H1 (cell line): ENCODE results near the gene CYP17A1. TPM values are rescaled to one million over a fixed set of nuclear protein-coding genes. Genes with fewer than 3 reads are reported as not detected.

ENCODE experiments used
- CTCF ChIA-PET: fragments of 300-600 bp; sonication (Branson Sonifier 250); formaldehyde crosslinking; loops from one replicate; lab custom pipeline; 2021; ENCODE audit not compliant: partially characterized antibody; lab: Charles Lee
- POLR2A ChIA-PET: fragments of 300-600 bp; sonication (Branson Sonifier 250); formaldehyde crosslinking; loops from one replicate; lab custom pipeline; 2021; ENCODE audit warnings: inconsistent platforms; ENCODE audit not compliant: partially characterized antibody; lab: Charles Lee
- DNase-seq, 2 experiments: peaks; one replicate each; pipeline versions ENCODE4 v3.0.0 to v3.0.0-alpha.2; 2010 to 2022; ENCODE audit warnings: low spot score in 2 of 2, low read depth in 1 of 2, mixed read lengths in 1 of 2
- FAIRE-seq: peaks from 2 replicates; lab custom pipeline; 2011; peaks lifted over from hg19 to GRCh38; lab: Jason Lieb, UNC
- H2AFZ ChIP-seq: 2 replicates; pipeline ENCODE4 v1.8.1; 2012; ENCODE audit warnings: low read length, inconsistent platforms
- H2AK5ac ChIP-seq: 2 replicates; pipeline ENCODE4 v1.6.1; 2013; ENCODE audit warnings: low read depth, low read length
- H2BK120ac ChIP-seq: replicated peaks from 2 replicates; pipeline ENCODE3; 2013; ENCODE audit warnings: low read depth, low read length, inconsistent platforms
- H2BK12ac ChIP-seq: 2 replicates; pipeline ENCODE4 v1.6.1; 2013; ENCODE audit warnings: low read depth, low read length
- H2BK15ac ChIP-seq: 2 replicates; pipeline ENCODE4 v1.6.1; 2013; ENCODE audit warnings: low read length
- H2BK20ac ChIP-seq: 2 replicates; pipeline ENCODE4 v1.6.1; 2013; ENCODE audit warnings: low read length
- H2BK5ac ChIP-seq: 2 replicates; pipeline ENCODE4 v1.6.1; 2013; ENCODE audit warnings: low read depth, low read length
- H3K14ac ChIP-seq: 2 replicates; pipeline ENCODE4 v1.6.1; 2013; ENCODE audit warnings: inconsistent platforms; ENCODE audit not compliant: insufficient read length
- H3K18ac ChIP-seq: 2 replicates; pipeline ENCODE4 v1.6.1; 2013; ENCODE audit warnings: low read length; ENCODE audit errors: extremely low read depth
- H3K23ac ChIP-seq: 2 replicates; pipeline ENCODE4 v1.6.1; 2013; ENCODE audit warnings: inconsistent platforms; ENCODE audit not compliant: insufficient read length
- H3K23me2 ChIP-seq: 2 replicates; pipeline ENCODE4 v1.6.1; 2013; ENCODE audit warnings: low read depth, low read length
- H3K27ac ChIP-seq: 2 replicates; pipeline ENCODE4 v1.6.1; 2011; ENCODE audit warnings: low read depth, low read length, inconsistent platforms
- H3K27me3 ChIP-seq, 4 experiments: replicated peaks in 1 of 4; 1 replicate in 1 of 4; 2 replicates in 3 of 4; pipeline versions ENCODE4 v1.6.1 to v1.8.1; 2011 to 2013; ENCODE audit warnings: low read length in 3 of 4, mild to moderate bottlenecking in 3 of 4, inconsistent platforms in 2 of 4, mixed read lengths in 2 of 4, moderate library complexity in 1 of 4; ENCODE audit not compliant: control insufficient read depth in 3 of 4, insufficient read depth in 3 of 4; ENCODE audit errors: extremely low read depth in 1 of 4
- H3K36me3 ChIP-seq, 4 experiments: 2 replicates each; pipeline versions ENCODE4 v1.6.1 to v1.8.1; 2011 to 2013; ENCODE audit warnings: mild to moderate bottlenecking in 4 of 4, low read length in 3 of 4, moderate library complexity in 2 of 4, control low read depth in 1 of 4, inconsistent platforms in 1 of 4; ENCODE audit not compliant: insufficient read depth in 4 of 4, control insufficient read depth in 2 of 4
- H3K4ac ChIP-seq: replicated peaks from 2 replicates; pipeline ENCODE3; 2013; ENCODE audit warnings: low read length, low read depth, mixed read lengths, inconsistent platforms; ENCODE audit not compliant: insufficient read length
- H3K4me1 ChIP-seq, 4 experiments: replicated peaks in 1 of 4; 1 replicate in 1 of 4; 2 replicates in 3 of 4; pipeline versions ENCODE4 v1.6.1 to v1.8.1; 2011 to 2013; ENCODE audit warnings: low read length in 3 of 4, inconsistent platforms in 2 of 4, mixed read lengths in 1 of 4; ENCODE audit not compliant: insufficient read depth in 4 of 4, control insufficient read depth in 3 of 4
- H3K4me2 ChIP-seq, 2 experiments: 2 replicates each; pipeline versions ENCODE4 v1.6.1 to v1.8.1; 2011 to 2013; ENCODE audit warnings: low read depth in 2 of 2, low read length in 2 of 2, control low read depth in 1 of 2, inconsistent platforms in 1 of 2, mild to moderate bottlenecking in 1 of 2; ENCODE audit not compliant: insufficient read depth in 1 of 2
- H3K4me3 ChIP-seq, 4 experiments: fragments of 200-600, 300-600 bp in 1 of 4; sonication (generic), shearing (Covaris generic), sonication (Bioruptor Twin) in 1 of 4; 2 replicates each; pipeline versions ENCODE4 v1.5.1 to v1.8.1; 2011 to 2016; ENCODE audit warnings: low read length in 4 of 4, low read depth in 3 of 4, control low read depth in 2 of 4, inconsistent platforms in 2 of 4, mild to moderate bottlenecking in 2 of 4, mixed read lengths in 1 of 4, moderate library complexity in 1 of 4; ENCODE audit not compliant: insufficient read depth in 2 of 4; ENCODE audit errors: extremely low read depth in 1 of 4
- H3K56ac ChIP-seq: replicated peaks from 2 replicates; pipeline ENCODE3; 2013; ENCODE audit warnings: low read depth, mild to moderate bottlenecking, mixed read lengths, low read length, inconsistent platforms; ENCODE audit not compliant: insufficient read length
- H3K79me1 ChIP-seq: 2 replicates; pipeline ENCODE4 v1.6.1; 2013; ENCODE audit warnings: low read depth, low read length, control low read depth
- H3K79me2 ChIP-seq, 2 experiments: 2 replicates each; pipeline versions ENCODE4 v1.6.1 to v1.8.1; 2012 to 2013; ENCODE audit warnings: low read length in 2 of 2, mild to moderate bottlenecking in 2 of 2, inconsistent platforms in 1 of 2; ENCODE audit not compliant: insufficient read depth in 2 of 2, control insufficient read depth in 1 of 2
- H3K9ac ChIP-seq, 4 experiments: replicated peaks in 1 of 4; 1 replicate in 1 of 4; 2 replicates in 3 of 4; pipeline versions ENCODE4 v1.6.1 to v1.8.1; 2011 to 2013; ENCODE audit warnings: low read depth in 3 of 4, low read length in 3 of 4, control low read depth in 2 of 4, mild to moderate bottlenecking in 2 of 4, moderate library complexity in 2 of 4, inconsistent platforms in 1 of 4; ENCODE audit errors: extremely low read depth in 1 of 4
- H3K9me3 ChIP-seq, 2 experiments: 2 replicates each; pipeline versions ENCODE4 v1.6.1 to v1.8.1; 2012 to 2013; ENCODE audit warnings: mild to moderate bottlenecking in 2 of 2, moderate library complexity in 2 of 2, control low read depth in 1 of 2, inconsistent platforms in 1 of 2, low read depth in 1 of 2, low read length in 1 of 2, mixed read lengths in 1 of 2; ENCODE audit not compliant: insufficient read depth in 2 of 2
- H4K20me1 ChIP-seq, 2 experiments: replicated peaks in 1 of 2; 2 replicates each; pipeline versions ENCODE3 to v1.8.1; 2011 to 2013; ENCODE audit warnings: inconsistent platforms in 2 of 2, low read length in 2 of 2, mild to moderate bottlenecking in 1 of 2; ENCODE audit not compliant: insufficient read depth in 2 of 2, control insufficient read depth in 1 of 2
- H4K5ac ChIP-seq: 2 replicates; pipeline ENCODE4 v1.6.1; 2013; ENCODE audit warnings: low read length, low read depth, mixed read lengths, inconsistent platforms; ENCODE audit not compliant: insufficient read length
- H4K8ac ChIP-seq: 2 replicates; pipeline ENCODE4 v1.8.0; 2013; ENCODE audit warnings: mild to moderate bottlenecking, moderate library complexity, low read length, inconsistent platforms; ENCODE audit not compliant: insufficient read depth; ENCODE audit errors: extremely low read depth
- H4K91ac ChIP-seq: replicated peaks from 2 replicates; pipeline ENCODE3; 2013; ENCODE audit warnings: low read length, mixed read lengths, inconsistent platforms; ENCODE audit not compliant: insufficient read length
- ASH2L ChIP-seq: fragments of 200-600, 300-600 bp; sonication (generic); IDR thresholded peaks from one replicate; pipeline ENCODE4 v1.7.1; 2017; ENCODE audit warnings: low read length
- CBX8 ChIP-seq: fragments of 300-800, 300-1000 bp; sonication (generic); IDR thresholded peaks from 2 replicates; pipeline ENCODE4 v1.7.1; 2016; ENCODE audit warnings: low read depth, low read length, borderline replicate concordance
- CHD2 ChIP-seq: IDR thresholded peaks from 2 replicates; pipeline ENCODE4 v1.6.1; 2012; ENCODE audit warnings: low read length, improper control_type of control experiment
- EP300 ChIP-seq, 2 experiments: IDR thresholded peaks; 1 replicate in 1 of 2; 2 replicates in 1 of 2; pipeline ENCODE4 v1.6.1; 2011 to 2012; ENCODE audit warnings: low read depth in 2 of 2, low read length in 2 of 2, mild to moderate bottlenecking in 2 of 2, borderline replicate concordance in 1 of 2, inconsistent platforms in 1 of 2, moderate library complexity in 1 of 2
- EZH2 ChIP-seq: fragments of 200-600 bp; sonication (generic); IDR thresholded peaks from 2 replicates; pipeline ENCODE4 v1.7.1; 2012; ENCODE audit warnings: low read depth, mild to moderate bottlenecking, moderate library complexity, low read length, inconsistent platforms; ENCODE audit not compliant: severe bottlenecking
- HDAC2 ChIP-seq, 2 experiments: fragments of 300-600 bp in 1 of 2; sonication (generic) in 1 of 2; IDR thresholded peaks; 2 replicates each; pipeline ENCODE4 v1.6.1; 2011 to 2012; ENCODE audit warnings: low read depth in 2 of 2, low read length in 2 of 2, mild to moderate bottlenecking in 2 of 2, moderate library complexity in 2 of 2, borderline replicate concordance in 1 of 2, inconsistent platforms in 1 of 2
- JUN ChIP-seq: IDR thresholded peaks from 2 replicates; pipeline ENCODE4 v1.6.1; 2011; ENCODE audit warnings: low read depth, mild to moderate bottlenecking, improper control_type of control experiment, low read length
- KDM4A ChIP-seq: IDR thresholded peaks from one replicate; pipeline ENCODE4 v1.7.1; 2012; ENCODE audit warnings: low read depth, mild to moderate bottlenecking, moderate library complexity, low read length, inconsistent platforms; ENCODE audit not compliant: severe bottlenecking
- MAFK ChIP-seq: IDR thresholded peaks from 2 replicates; pipeline ENCODE4 v1.6.1; 2012; ENCODE audit warnings: low read depth, mild to moderate bottlenecking, improper control_type of control experiment, low read length
- NRF1 ChIP-seq: IDR thresholded peaks from 2 replicates; pipeline ENCODE4 v1.6.1; 2011; ENCODE audit warnings: mild to moderate bottlenecking, low read depth, low read length, improper control_type of control experiment
- RFX5 ChIP-seq: IDR thresholded peaks from 2 replicates; pipeline ENCODE4 v1.6.1; 2011; ENCODE audit warnings: low read depth, low read length, improper control_type of control experiment, borderline replicate concordance
- SIRT6 ChIP-seq: IDR thresholded peaks from one replicate; pipeline ENCODE4 v1.7.1; 2012; ENCODE audit warnings: low read length, inconsistent platforms
- SIX5 ChIP-seq: IDR thresholded peaks from 2 replicates; pipeline ENCODE4 v1.6.1; 2011; ENCODE audit warnings: mild to moderate bottlenecking, low read depth, low read length
- ZNF274 ChIP-seq: IDR thresholded peaks from 2 replicates; pipeline ENCODE4 v1.7.0; 2012; ENCODE audit warnings: low read length, borderline replicate concordance; ENCODE audit errors: extremely low read depth
- WGBS, 2 experiments: shearing (Covaris generic) in 1 of 2; methylation state at CpG; one replicate each; pipeline versions ENCODE4 v1.1.6 to v1.1.7; 2013 to 2015; ENCODE audit warnings: low lambda C conversion rate in 2 of 2, mixed read lengths in 2 of 2, inconsistent platforms in 1 of 2, low coverage in 1 of 2, missing lambda C conversion rate in 1 of 2; ENCODE audit not compliant: insufficient replicate concordance in 2 of 2, insufficient coverage in 1 of 2, insufficient read length in 1 of 2; ENCODE audit errors: extremely low coverage in 1 of 2, missing lambda C conversion rate in 1 of 2; 5-methylcytosine and 5-hydroxymethylcytosine counted together
- polyA plus RNA-seq, 7 experiments: library from polyadenylated mRNA; depleted of rRNA in 3 of 7; stranded (reverse) in 5 of 7; unstranded in 2 of 7; fragments of >200 nt in 5 of 7; fragments of 200-250 nt in 2 of 7; gene quantifications; 1 replicate in 5 of 7; 2 replicates in 1 of 7; 4 replicates in 1 of 7; pipeline versions ENCODE4 v1.2.1 to v1.2.3, GENCODE V29; 2011 to 2013; ENCODE audit warnings: missing spikeins in 2 of 7, mixed read lengths in 2 of 7
- total RNA-seq: library from RNA; stranded (reverse); fragmentation: NEBNext Ultra II Directional; extraction: Animal tissue kit (Norgen Biotek cat#: 25700); gene quantifications from 2 replicates; pipeline ENCODE4 v1.2.1, GENCODE V29; 2021

Gene CYP17A1
- total and polyA plus RNA-seq, 2 of the 8 experiments (the other 6 are each of a cell fraction or from before 2014, with no cell fraction given): not detected

GRCh38 chr10:102865620-102866019 is 28.4 kb upstream of the CYP17A1 start:
- Histone ChIP-seq H3K9ac (no peak overlapping the region), H3K79me2 (no peaks in the 10 kb centered on the region), H3K18ac (no peak overlapping the region), H3K14ac (no peak overlapping the region), H3K4me3 (no peak overlapping the region), H2AFZ (no peak overlapping the region), H3K4ac (no peak overlapping the region), H2BK20ac (no peak overlapping the region), H3K36me3 (no peaks in the 10 kb centered on the region; a peak in 1 of 8 replicates), H3K27me3 (no peaks in the 10 kb centered on the region; a peak in 1 of 7 replicates), H3K56ac (no peak overlapping the region), H2AK5ac (no peak overlapping the region), H3K27ac (no peak overlapping the region), H3K23me2 (peaks cover 10% of the 10 kb centered on the region), H4K5ac (no peak overlapping the region), H4K91ac (no peak overlapping the region), H2BK5ac (no peak overlapping the region), H3K9me3 (no peaks in the 10 kb centered on the region), H2BK120ac (no peak overlapping the region), H2BK12ac (no peak overlapping the region), H3K4me2 (no peak overlapping the region), H3K4me1 (peaks cover 0 to 6% (median 3%) of the 10 kb centered on the region in 4 experiments; a peak in 5 of 7 replicates), H3K23ac (no peak overlapping the region), H3K79me1 (no peaks in the 10 kb centered on the region), H4K20me1 (no peaks in the 10 kb centered on the region), H4K8ac (no peak overlapping the region), H2BK15ac (no peak overlapping the region)
- ChIA-PET POLR2A (interaction anchor here (1.0 to 1.5 kb wide), 2 partner anchors 14 to 152 kb away, joined by 3 read pairs; partner anchors contain the start of gene ARL3), CTCF (interaction anchor here (0.8 kb wide), 1 partner anchor 18 kb away, joined by 3 read pairs; no protein-coding TSS in a partner anchor)
- DNase-seq: no peak
- 91% methylated on average over 3 of the region's 3 CpGs; no CpG with 5 or more reads in 1 of the 2 experiments for WGBS, 2 experiments
- no peak for FAIRE-seq
- TF ChIP-seq SIX5: no peak
- no peak for TF ChIP-seq NRF1
- no peak for TF ChIP-seq CBX8
- TF ChIP-seq HDAC2 (IDR thresholded peaks at IDR 0.05; ENCODE audit: borderline replicate concordance in 1 of 2, low read depth in 2 of 2, low read length in 2 of 2): no peak
- no peak for TF ChIP-seq KDM4A
- TF ChIP-seq EZH2: no peak
- no peak for TF ChIP-seq RFX5
- TF ChIP-seq ASH2L: no peak
- TF ChIP-seq JUN: no peak
- TF ChIP-seq CHD2: no peak
- TF ChIP-seq ZNF274: no peak
- TF ChIP-seq EP300 (IDR thresholded peaks at IDR 0.05; ENCODE audit: borderline replicate concordance in 1 of 2, low read depth in 2 of 2, low read length in 2 of 2): no peak
- no peak for TF ChIP-seq MAFK
- TF ChIP-seq SIRT6: no peak
